Heart left ventricle (tissue), 16 donors: ENCODE data around the gene BZW1. TPM values are rescaled to one million over a fixed set of nuclear protein-coding genes. Genes with fewer than 3 reads are reported as not detected.

Source experiments
- ATAC-seq, 4 donors: fragments of 200-7000 bp; cut with Tn5 transposase; one replicate each; pipeline ENCODE4 v1.9.1; 2020 to 2022; ENCODE audit warnings: moderate library complexity in 4 of 4, mild to moderate bottlenecking in 3 of 4, moderate number of reproducible peaks in 1 of 4
- DNase-seq, 5 donors: peaks; one replicate each; pipeline ENCODE4 v3.0.0-alpha.2; 2020
- H3K27ac ChIP-seq, 12 donors: fragments of 200-600 bp; sonication (generic) in 4 of 12; one replicate each; pipeline versions ENCODE4 v1.5.0 to v1.8.0; 2016 to 2022; ENCODE audit warnings: mild to moderate bottlenecking in 2 of 12
- H3K27me3 ChIP-seq, 9 donors: fragments of 200-600 bp; sonication (generic) in 2 of 9; one replicate each; pipeline versions ENCODE4 v1.5.1 to v1.8.0; 2016 to 2022; ENCODE audit warnings: mild to moderate bottlenecking in 3 of 9
- H3K36me3 ChIP-seq, 9 donors: fragments of 200-600 bp; sonication (generic) in 2 of 9; one replicate each; pipeline versions ENCODE4 v1.5.0 to v1.8.0; 2018 to 2022; ENCODE audit warnings: mild to moderate bottlenecking in 2 of 9
- H3K4me1 ChIP-seq, 12 donors: fragments of 200-600 bp; sonication (generic) in 4 of 12; one replicate each; pipeline versions ENCODE4 v1.5.0 to v1.8.0; 2016 to 2022; ENCODE audit warnings: mild to moderate bottlenecking in 3 of 12
- H3K4me3 ChIP-seq, 12 donors: fragments of 200-600 bp; sonication (generic) in 4 of 12; one replicate each; pipeline versions ENCODE4 v1.5.0 to v1.8.0; 2017 to 2022; ENCODE audit warnings: mild to moderate bottlenecking in 9 of 12, moderate library complexity in 4 of 12
- H3K9me3 ChIP-seq, 12 donors: fragments of 200-600 bp; sonication (generic) in 4 of 12; one replicate each; pipeline versions ENCODE4 v1.5.0 to v1.8.0; 2016 to 2022; ENCODE audit warnings: mild to moderate bottlenecking in 1 of 12
- CTCF ChIP-seq, 12 donors: fragments of 200-600 bp; sonication (generic) in 4 of 12; IDR thresholded peaks; one replicate each; pipeline versions ENCODE4 v1.5.0 to v1.8.0; 2018 to 2022; ENCODE audit warnings: antibody characterized with exemption in 12 of 12, mild to moderate bottlenecking in 5 of 12
- POLR2A ChIP-seq, 2 donors: fragments of 450-650 bp; IDR thresholded peaks; one replicate each; pipeline ENCODE4 v1.6.1; 2017; ENCODE audit warnings: antibody characterized with exemption in 2 of 2, mild to moderate bottlenecking in 2 of 2, moderate library complexity in 2 of 2
- WGBS, 4 donors: extraction: QIAGEN DNeasy Blood & Tissue Kit in 2 of 4; methylation state at CpG; one replicate each; pipeline versions ENCODE4 v1.1.5 to v1.1.7; 2013 to 2018; 5-methylcytosine and 5-hydroxymethylcytosine counted together
- intact Hi-C, 10 donors: fragments of 100-400 bp; cut with DNase I; formaldehyde crosslinking; loops; one replicate each; pipeline versions ENCODE4 v1.11.1 to v1.14.2; 2022
- polyA plus RNA-seq, 2 donors: library from polyadenylated mRNA; stranded (reverse); fragments of 200-250 nt; gene quantifications; one replicate each; pipeline ENCODE4 v1.2.3, GENCODE V29; 2013
- total RNA-seq, 9 donors: library from RNA; depleted of rRNA in 2 of 9; stranded (reverse); fragments of >200 nt in 2 of 9; fragmentation: NEBNext Ultra II Directional in 3 of 9; extraction: Animal tissue kit (Norgen Biotek cat#: 25700) in 3 of 9; gene quantifications; one replicate each; pipeline versions ENCODE4 v1.1.0 to v1.2.4, GENCODE V29; 2016 to 2023
- donor health status: ischemic (EF 13 %, LVEDD 7.1; RV severe dilation, severe dysfunction).
- donor health status: healthy with polysubstance abuse.
- donor health status: DM: no; HTN: yes; CAD: no.
- donor health status: DM: no; HTN: no; CAD: no.
- donor health status: ischemic (EF 25% LVEDD 6.9; RV normal size, moderate dysfunction).
- donor health status: ischemic (EF 25% LVEDD 5.7; RV mildly dilated, moderate dysfunction).
- donor health status: healthy.
- donor health status: DM: yes; HTN: yes; CAD: no.
- donor health status: ischemic (EF 35%, LVEDD 5.7; RV mildly dilated, moderate dysfunction).
- donor health status: nonischemic (EF 11% LVEDD 7.7; RV severe dilation, severe dysfunction).
- donor health status: DM: yes; HTN: yes; CAD: no.
- donor health status: PGD.
- donor health status: ischemic (EF 29% LVEDD 5.4; RV normal size, mild dysfunction).
- donor health status: nonischemic (EF 23%, LVEDD 6.1; RV moderate dilation, normal function).

Gene BZW1
- total and polyA plus RNA-seq, 11 donors = 10.7 to 147 (median 87.3) TPM

- DNase-seq (no peak), ATAC-seq (peak in 3 of 4 donors; percentile 18 to 57 (median 49))
- Histone ChIP-seq H3K4me3 (no peak overlapping the region), H3K27ac (no peak overlapping the region), H3K27me3 (no peaks in the 10 kb centered on the region), H3K36me3 (no peaks in the 10 kb centered on the region), H3K9me3 (no peaks in the 10 kb centered on the region), H3K4me1 (peaks cover 0 to 11% (median 2%) of the 10 kb centered on the region in 12 donors)
- TF ChIP-seq CTCF (IDR thresholded peaks at IDR 0.05) (no peak), POLR2A (IDR thresholded peaks at IDR 0.05) (no peak)
- WGBS, 4 donors = 50 to 61% (median 54%) methylated on average over 4 of the region's 4 CpGs
- intact Hi-C loops = no loop called here
Measured at GRCh38 chr2:200782251-200782650, 29.5 kb upstream of the BZW1 start.

DNA sequence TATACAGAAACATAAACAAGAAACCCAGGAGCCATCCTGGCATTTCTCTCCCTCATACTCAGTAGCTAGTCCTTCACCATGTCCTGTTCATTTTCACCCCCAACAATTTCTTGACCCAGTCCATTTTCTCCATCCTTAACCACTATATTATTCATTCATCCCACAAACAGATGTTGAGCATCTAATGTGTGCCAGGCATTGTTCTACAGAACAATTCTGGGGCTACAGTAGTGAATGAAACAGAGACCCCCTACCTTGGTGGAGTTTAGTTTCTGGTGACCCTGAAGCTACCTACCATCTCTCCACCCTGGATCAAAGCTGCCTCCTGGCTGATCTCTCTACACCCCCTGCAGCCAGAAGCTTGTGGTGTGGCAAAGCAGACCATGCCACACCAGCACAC, 27.5 kb upstream of the BZW1 start:
- no peaks in the 10 kb centered on the region for H3K27me3 ChIP-seq
- TF ChIP-seq CTCF (IDR thresholded peaks at IDR 0.05) (no peak), POLR2A (IDR thresholded peaks at IDR 0.05) (no peak)
- H3K4me3 ChIP-seq = no peak overlapping the region
- intact Hi-C loops = no loop called here
- no peaks in the 10 kb centered on the region for H3K36me3 ChIP-seq
- ATAC-seq (no peak), DNase-seq (no peak)
- H3K27ac ChIP-seq = no peak overlapping the region
- peaks cover 0 to 25% (median 8%) of the 10 kb centered on the region in 12 donors for H3K4me1 ChIP-seq
- no peaks in the 10 kb centered on the region for H3K9me3 ChIP-seq

DNA sequence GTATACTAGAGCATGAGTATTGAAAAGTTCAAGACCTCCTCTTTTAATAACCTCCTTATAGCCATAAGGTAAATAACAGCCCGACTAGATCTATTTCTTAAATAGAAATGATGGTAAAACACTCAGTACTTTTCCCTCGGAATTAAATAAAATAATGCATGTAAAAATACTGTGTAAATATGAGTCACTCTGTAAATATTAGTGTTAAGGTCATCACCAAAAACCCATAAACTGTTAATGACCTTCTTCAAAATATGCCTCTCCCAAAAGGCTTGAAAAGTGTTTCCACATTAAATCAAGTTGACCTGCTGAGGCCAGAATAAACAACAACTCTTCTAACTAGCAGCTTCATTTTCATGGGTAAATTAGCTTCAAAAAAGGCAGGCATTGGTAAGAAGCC, 25.3 kb upstream of the BZW1 start:
- no peaks in the 10 kb centered on the region for H3K9me3 ChIP-seq
- peak overlapping the region in 1 of 12 donors; percentile 70 for H3K27ac ChIP-seq
- ATAC-seq (peak in 1 of 4 donors; percentile 11), DNase-seq (no peak)
- H3K27me3 ChIP-seq = no peaks in the 10 kb centered on the region
- intact Hi-C loops = no loop called here
- no peak overlapping the region for H3K4me3 ChIP-seq
- no peak for TF ChIP-seq CTCF (IDR thresholded peaks at IDR 0.05)
- TF ChIP-seq POLR2A (IDR thresholded peaks at IDR 0.05) = no peak
- no peaks in the 10 kb centered on the region for H3K36me3 ChIP-seq
- peaks cover 0 to 25% (median 8%) of the 10 kb centered on the region in 12 donors for H3K4me1 ChIP-seq
- 70 to 88% (median 78%) methylated on average over 2 of the region's 2 CpGs for WGBS, 4 donors

- no peak for DNase-seq
- no peak overlapping the region for H3K4me3 ChIP-seq
- TF ChIP-seq CTCF (IDR thresholded peaks at IDR 0.05) (no peak), POLR2A (IDR thresholded peaks at IDR 0.05) (no peak)
- WGBS, 4 donors = 46 to 61% (median 51%) methylated on average over 3 of the region's 3 CpGs
- no peaks in the 10 kb centered on the region for H3K27me3 ChIP-seq
- no peaks in the 10 kb centered on the region for H3K36me3 ChIP-seq
- H3K9me3 ChIP-seq = no peaks in the 10 kb centered on the region
- peak overlapping the region in 4 of 12 donors; percentile 0 to 70 (median 39) for H3K27ac ChIP-seq
- intact Hi-C loops = no loop called here
- ATAC-seq = peak in 2 of 4 donors; percentile 49 to 65
- peaks cover 0 to 25% (median 8%) of the 10 kb centered on the region in 12 donors for H3K4me1 ChIP-seq
Measured at GRCh38 chr2:200786826-200787225, 24.9 kb upstream of the BZW1 start.
